Measurements from ENCODE around the gene TMEM61.

TMEM61 gene

DNA sequence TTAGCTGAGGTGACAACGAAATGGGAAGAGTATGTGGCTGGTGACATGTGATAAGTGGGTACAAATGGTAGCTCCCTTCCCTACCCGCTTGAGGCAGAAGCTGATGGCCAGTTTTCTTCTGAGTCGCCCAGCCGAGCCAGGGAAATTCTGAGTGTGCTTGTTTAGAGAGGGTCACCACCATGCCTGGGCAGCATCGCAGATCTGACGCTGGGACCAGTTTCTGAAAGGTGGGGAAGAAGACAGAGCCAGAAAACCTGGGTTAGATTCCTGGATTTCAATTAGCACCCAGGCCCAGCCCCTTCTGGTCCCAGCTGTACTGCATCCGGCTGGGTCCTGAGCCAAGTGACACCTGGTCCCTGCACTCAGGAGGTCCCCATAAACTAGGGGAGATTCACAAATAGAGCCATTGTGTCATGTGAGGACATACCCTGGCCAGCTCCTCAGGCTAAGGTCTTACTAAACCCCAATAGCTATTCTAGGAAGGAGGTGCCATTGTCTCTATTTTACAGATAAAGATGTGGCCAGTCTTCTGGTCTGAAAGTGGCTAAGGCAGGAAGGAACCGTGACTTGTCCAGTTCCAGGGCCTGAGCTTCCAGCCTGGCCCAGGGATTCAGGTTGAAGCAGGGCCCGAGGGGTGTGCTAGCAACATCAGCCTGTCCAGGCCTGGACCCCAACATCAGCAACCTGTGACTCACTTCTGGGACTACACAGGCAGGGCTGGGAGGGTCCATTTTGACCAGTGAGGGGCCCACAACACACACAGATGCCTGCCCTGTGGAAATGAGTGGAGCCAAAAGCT is 1.7 kb upstream of the TMEM61 start:
- no peak for DNase-seq (ENCODE audit: insufficient read length)
- FAIRE-seq: no peak
- no peak for TF ChIP-seq POLR2AphosphoS5 (IDR thresholded peaks at IDR 0.05; ENCODE audit: low read depth, low read length)
- no peak for TF ChIP-seq TAF1 (IDR thresholded peaks at IDR 0.05; ENCODE audit: borderline replicate concordance, low read depth, low read length)
- no peak for TF ChIP-seq POLR2A (IDR thresholded peaks at IDR 0.05; ENCODE audit: low read depth, low read length)

DNA sequence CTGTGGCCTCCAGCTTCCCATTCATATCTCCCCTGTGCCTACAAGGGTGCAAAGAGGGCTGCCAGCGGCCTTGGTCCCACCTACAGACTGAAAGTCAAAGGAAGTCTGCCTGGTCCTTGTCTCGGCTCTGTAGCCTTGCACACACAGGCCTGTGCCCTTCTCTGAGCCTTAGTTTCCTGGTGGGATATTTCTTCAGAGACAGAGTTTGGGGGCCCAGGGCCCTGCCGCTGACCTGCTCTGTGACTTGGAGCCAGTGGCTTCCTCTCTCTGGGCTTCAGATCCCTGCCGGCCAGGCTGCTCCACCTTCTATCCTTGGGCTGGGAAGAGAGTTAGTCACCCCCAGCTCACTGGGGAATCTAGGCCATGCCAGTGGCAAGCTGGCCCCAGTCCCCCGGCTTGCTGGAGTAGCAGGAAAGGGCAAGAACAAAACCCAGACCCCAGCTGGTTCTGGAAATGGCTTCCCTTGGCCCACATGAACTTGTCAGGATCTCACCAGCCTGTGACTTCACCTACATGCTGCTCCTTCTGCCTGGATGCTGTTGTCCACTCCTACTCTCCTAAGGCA is 1.0 kb upstream of the TMEM61 start:
- no peak for TF ChIP-seq TAF1 (IDR thresholded peaks at IDR 0.05; ENCODE audit: borderline replicate concordance, low read depth, low read length)
- no peak for TF ChIP-seq POLR2A (IDR thresholded peaks at IDR 0.05; ENCODE audit: low read depth, low read length)
- no peak for TF ChIP-seq POLR2AphosphoS5 (IDR thresholded peaks at IDR 0.05; ENCODE audit: low read depth, low read length)
- no peak for DNase-seq (ENCODE audit: insufficient read length)
- no peak for FAIRE-seq

DNA sequence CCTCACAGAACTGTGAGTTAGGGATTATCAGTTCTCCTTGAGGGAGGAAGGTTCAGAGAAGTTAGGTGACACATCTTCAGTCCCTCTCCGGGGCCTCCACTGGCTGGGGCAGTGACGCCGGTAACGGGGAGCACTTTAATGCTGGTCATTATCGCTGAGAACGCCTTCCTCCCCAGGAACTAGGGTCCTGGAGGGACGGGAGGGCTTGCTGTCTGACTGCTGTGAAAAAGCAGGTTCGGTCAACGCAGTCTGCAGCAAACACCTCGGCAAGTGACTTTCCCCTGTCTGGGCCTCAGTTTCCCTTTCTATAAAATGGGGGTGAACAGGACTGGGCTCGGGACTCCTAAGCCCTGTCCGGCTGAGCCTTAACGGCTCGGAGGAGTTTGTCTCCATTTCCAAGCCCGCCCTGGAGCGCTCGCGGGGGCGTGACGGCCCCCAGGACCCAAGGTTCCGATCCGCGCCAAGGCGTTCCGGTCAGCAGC is 341 bp upstream of the TMEM61 start:
- DNase-seq (ENCODE audit: insufficient read length) (no peak), FAIRE-seq (no peak)
- TF ChIP-seq TAF1 (IDR thresholded peaks at IDR 0.05; ENCODE audit: borderline replicate concordance, low read depth, low read length) (no peak), POLR2AphosphoS5 (IDR thresholded peaks at IDR 0.05; ENCODE audit: low read depth, low read length) (no peak), POLR2A (IDR thresholded peaks at IDR 0.05; ENCODE audit: low read depth, low read length) (no peak)

DNA sequence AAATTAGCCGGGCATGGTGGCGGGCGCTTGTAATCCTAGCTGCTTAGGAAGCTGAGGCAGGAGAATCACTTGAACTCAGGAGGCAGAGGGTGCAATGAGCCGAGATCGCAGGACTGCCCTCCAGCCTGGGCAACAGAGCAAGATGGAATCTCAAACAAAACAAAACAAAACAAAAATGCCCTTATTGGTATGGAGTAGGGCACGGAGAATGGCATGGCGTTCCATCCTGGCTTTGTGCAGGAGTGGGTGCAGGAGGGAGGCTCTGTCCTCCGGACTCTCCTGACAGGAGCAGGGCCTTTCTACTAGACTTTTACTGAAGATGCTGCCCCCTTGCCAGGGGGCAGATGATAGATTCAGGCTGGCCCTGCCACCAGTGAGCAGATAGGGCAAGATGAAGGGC is 1.0 kb downstream of the TMEM61 start:
- FAIRE-seq: no peak
- no peak for DNase-seq (ENCODE audit: insufficient read length)
- TF ChIP-seq TAF1 (IDR thresholded peaks at IDR 0.05; ENCODE audit: borderline replicate concordance, low read depth, low read length): no peak
- no peak for TF ChIP-seq POLR2A (IDR thresholded peaks at IDR 0.05; ENCODE audit: low read depth, low read length)

DNA sequence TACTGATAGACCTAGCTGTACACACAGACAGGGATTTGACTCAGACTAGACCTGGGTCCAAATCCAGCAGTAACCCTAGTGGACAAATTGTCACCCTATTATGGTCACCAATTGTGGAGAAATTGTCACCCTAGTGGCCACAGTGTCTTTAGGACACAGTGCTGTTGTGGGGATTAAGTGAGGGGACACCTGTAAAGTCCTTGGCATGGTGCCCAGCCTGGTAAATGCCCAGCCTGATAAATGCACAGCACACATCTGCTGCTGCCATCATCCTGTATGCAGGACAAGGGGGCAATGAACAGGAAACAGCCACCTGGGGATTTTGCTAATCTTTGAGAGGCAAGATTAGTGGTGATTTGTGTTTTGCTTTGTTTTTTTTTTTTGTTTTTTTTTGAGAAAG is 2.3 kb downstream of the TMEM61 start:
- TF ChIP-seq POLR2AphosphoS5 (IDR thresholded peaks at IDR 0.05; ENCODE audit: low read depth, low read length): no peak
- no peak for TF ChIP-seq POLR2A (IDR thresholded peaks at IDR 0.05; ENCODE audit: low read depth, low read length)
- TF ChIP-seq TAF1 (IDR thresholded peaks at IDR 0.05; ENCODE audit: borderline replicate concordance, low read depth, low read length): no peak
- FAIRE-seq (no peak), DNase-seq (ENCODE audit: insufficient read length) (no peak)

DNA sequence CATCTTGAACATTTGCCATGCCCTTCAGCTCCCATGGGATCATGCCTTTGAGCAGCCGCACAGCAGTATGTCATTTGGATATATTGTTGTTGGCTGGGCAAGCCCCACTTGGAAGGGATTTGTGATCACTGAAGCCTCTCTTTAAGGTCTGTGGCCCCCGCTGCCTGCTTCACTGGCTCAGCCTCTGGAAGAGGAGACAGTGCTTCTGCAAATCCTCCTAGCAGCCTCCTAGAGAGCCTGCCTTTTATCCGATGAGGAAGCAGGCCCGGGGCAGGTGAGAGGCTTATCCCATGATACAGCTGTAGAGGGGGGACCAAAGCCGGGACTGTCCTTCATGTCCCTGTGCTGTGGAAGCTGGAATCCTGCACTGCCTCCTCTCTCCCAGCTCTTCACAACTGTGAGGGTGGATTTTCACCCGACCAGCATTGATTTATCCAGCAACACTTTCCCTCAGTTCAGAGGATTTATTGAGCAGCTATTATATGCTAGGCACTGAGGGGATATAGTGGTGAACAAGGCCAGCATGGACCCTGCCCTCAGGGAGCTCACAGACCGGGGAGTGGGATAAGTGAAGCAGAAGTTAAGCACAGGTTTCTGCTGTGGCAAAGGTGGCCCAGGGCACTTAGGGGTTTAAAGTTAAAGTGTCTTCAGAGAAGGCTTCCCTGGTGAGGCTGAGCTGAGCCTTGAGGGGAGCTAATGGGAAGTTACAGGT is 3.9 kb downstream of the TMEM61 start:
- no peak for DNase-seq (ENCODE audit: insufficient read length)
- TF ChIP-seq POLR2AphosphoS5 (IDR thresholded peaks at IDR 0.05; ENCODE audit: low read depth, low read length): no peak
- no peak for TF ChIP-seq TAF1 (IDR thresholded peaks at IDR 0.05; ENCODE audit: borderline replicate concordance, low read depth, low read length)
- no peak for TF ChIP-seq POLR2A (IDR thresholded peaks at IDR 0.05; ENCODE audit: low read depth, low read length)
- FAIRE-seq: no peak

DNA sequence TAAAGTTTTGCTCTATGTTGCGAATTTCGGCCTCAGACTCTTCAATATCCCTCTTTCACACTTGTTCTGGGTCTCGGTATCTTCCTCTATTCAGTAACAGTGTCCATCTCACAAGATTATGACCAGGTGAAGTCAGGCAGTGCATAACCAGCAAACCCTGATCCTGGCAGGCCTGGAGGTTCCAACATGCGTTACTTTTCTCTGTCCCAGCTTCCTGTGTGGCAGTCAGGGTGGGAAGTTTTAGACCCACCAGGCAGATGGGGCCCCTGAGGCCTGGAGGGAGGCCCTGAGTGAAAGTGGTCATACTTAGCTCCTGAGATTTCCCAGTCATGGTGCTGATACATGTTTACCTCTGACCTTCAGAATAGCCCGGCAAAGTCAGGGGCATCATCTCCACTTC is 5.1 kb downstream of the TMEM61 start:
- TF ChIP-seq TAF1 (IDR thresholded peaks at IDR 0.05; ENCODE audit: borderline replicate concordance, low read depth, low read length) (no peak), POLR2A (IDR thresholded peaks at IDR 0.05; ENCODE audit: low read depth, low read length) (no peak), POLR2AphosphoS5 (IDR thresholded peaks at IDR 0.05; ENCODE audit: low read depth, low read length) (no peak)
- DNase-seq (ENCODE audit: insufficient read length): no peak
- FAIRE-seq: no peak

DNA sequence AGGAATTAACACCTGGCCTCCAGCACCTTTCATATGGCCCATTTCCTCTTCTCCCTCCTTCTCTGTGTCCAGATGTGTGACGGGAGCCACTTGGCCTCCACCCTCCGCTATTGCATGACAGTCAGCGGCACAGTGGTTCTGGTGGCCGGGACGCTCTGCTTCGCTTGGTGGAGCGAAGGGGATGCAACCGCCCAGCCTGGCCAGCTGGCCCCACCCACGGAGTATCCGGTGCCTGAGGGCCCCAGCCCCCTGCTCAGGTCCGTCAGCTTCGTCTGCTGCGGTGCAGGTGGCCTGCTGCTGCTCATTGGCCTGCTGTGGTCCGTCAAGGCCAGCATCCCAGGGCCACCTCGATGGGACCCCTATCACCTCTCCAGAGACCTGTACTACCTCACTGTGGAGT is 5.6 kb downstream of the TMEM61 start:
- FAIRE-seq (no peak), DNase-seq (ENCODE audit: insufficient read length) (no peak)
- TF ChIP-seq TAF1 (IDR thresholded peaks at IDR 0.05; ENCODE audit: borderline replicate concordance, low read depth, low read length): no peak
- no peak for TF ChIP-seq POLR2A (IDR thresholded peaks at IDR 0.05; ENCODE audit: low read depth, low read length)
- no peak for TF ChIP-seq POLR2AphosphoS5 (IDR thresholded peaks at IDR 0.05; ENCODE audit: low read depth, low read length)

DNA sequence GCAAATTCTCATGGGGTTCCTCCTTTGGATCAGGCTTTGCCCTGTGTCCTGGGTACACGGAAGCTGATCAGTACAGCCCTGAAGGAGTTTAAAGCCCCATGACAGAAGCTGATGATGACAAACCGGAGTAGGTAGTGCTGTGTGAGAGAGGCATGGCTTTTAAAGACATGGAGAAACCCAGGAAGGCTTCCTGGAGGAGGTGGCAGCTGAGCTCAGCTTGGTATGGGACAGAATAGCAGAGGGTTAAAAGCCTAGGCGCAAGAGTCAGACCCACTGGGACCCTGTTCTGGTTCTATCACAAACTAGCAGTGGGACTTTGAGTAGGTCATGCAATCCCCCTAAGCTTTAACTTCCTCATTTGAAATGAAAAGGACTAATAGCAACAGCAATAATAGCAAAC is 6.1 kb downstream of the TMEM61 start:
- TF ChIP-seq POLR2AphosphoS5 (IDR thresholded peaks at IDR 0.05; ENCODE audit: low read depth, low read length): no peak
- no peak for TF ChIP-seq POLR2A (IDR thresholded peaks at IDR 0.05; ENCODE audit: low read depth, low read length)
- TF ChIP-seq TAF1 (IDR thresholded peaks at IDR 0.05; ENCODE audit: borderline replicate concordance, low read depth, low read length): no peak
- no peak for FAIRE-seq
- no peak for DNase-seq (ENCODE audit: insufficient read length)

DNA sequence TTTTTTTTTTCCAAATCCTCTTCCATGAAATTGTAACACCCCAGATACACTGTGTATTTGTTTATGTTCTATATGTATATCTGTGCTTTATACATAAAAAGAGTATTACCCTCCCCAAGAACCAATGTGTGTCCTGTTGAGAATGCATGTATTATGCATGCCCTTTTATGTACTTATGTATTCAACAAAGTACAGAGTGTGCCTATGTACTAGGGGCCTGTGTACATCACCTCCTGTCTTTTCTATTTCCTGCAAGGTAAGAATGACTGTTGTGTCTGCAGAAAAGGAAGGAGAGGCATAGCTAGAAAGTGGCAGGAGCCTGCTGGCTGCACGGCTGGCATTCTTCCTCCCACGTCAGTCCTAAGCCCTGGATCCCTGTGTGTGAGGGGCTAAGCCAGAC is 7.0 kb downstream of the TMEM61 start:
- no peak for FAIRE-seq
- DNase-seq (ENCODE audit: insufficient read length): no peak
- TF ChIP-seq POLR2A (IDR thresholded peaks at IDR 0.05; ENCODE audit: low read depth, low read length) (no peak), POLR2AphosphoS5 (IDR thresholded peaks at IDR 0.05; ENCODE audit: low read depth, low read length) (no peak), TAF1 (IDR thresholded peaks at IDR 0.05; ENCODE audit: borderline replicate concordance, low read depth, low read length) (no peak)

DNA sequence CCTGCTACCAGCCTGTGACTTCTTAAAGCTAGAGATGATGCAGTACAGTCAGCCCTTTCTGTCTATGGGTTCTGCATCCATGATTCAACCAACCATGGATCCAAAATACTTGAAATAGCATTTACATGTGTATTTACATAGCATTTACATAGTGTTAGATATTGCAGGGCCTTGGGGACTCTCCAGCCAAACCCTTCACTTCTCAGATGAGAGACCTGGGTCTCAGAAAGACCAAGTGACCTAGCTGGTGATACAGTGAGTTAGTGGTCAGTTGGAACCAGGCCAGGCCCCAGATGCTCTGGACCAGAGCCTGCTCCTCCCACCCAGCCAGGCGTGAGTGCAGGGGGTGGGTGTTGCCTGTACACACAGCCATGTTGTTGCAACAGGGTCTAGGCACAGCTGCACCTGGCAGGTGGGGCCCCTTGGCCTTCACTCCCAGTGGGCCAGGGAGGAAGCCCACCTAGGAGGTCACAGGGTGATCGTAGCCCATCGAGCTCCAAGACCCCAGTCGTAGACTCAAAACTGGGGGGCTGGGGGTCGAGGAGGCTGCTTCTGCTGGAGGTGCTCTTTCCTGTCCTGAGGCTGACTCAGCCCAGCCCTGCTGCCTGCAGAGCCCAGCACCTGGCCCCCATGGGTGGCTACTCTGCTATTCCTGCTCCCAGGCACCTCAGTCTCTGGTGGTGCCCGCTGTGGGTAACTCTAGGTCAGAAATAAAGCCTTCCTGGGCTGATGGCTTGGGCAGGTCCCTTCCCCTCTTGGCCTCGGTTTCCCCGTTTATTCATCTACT is 7.7 kb downstream of the TMEM61 start:
- DNase-seq (ENCODE audit: insufficient read length): no peak
- no peak for FAIRE-seq
- TF ChIP-seq TAF1 (IDR thresholded peaks at IDR 0.05; ENCODE audit: borderline replicate concordance, low read depth, low read length): no peak
- TF ChIP-seq POLR2A (IDR thresholded peaks at IDR 0.05; ENCODE audit: low read depth, low read length): no peak
- no peak for TF ChIP-seq POLR2AphosphoS5 (IDR thresholded peaks at IDR 0.05; ENCODE audit: low read depth, low read length)

All from GM12892 (cell line).